NOMO-1 treated with dmso at 0.1 percent for 144 hours (cell line): Measurements from ENCODE around the gene GRK5.

Source experiments
- DNase-seq: peaks from one replicate; lab custom pipeline; 2025; ENCODE audit not compliant: unreplicated experiment; lab: John Stamatoyannopoulos, UW

GRK5 gene

DNA sequence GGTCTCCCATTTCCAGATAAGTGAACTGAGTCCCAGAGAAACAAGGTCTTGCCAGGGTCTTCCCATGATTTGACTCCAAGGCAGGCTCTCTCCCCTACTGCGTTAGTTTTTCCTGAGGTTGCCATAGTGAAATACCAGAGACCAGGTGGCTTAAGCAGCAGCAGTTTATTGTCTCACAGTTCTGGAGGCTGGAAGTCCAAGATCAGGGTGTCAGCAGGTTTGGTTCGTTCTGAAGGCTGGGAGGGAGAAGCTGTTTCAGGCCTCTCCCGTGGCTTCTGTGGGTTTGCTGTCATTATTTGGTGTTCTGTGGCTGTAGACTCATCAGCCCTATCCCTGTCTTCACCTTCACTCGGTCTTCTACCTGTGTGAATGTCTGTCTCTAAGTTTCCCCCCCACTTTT, 129.9 kb downstream of the GRK5 start:
- DNase-seq, result no peak

DNA sequence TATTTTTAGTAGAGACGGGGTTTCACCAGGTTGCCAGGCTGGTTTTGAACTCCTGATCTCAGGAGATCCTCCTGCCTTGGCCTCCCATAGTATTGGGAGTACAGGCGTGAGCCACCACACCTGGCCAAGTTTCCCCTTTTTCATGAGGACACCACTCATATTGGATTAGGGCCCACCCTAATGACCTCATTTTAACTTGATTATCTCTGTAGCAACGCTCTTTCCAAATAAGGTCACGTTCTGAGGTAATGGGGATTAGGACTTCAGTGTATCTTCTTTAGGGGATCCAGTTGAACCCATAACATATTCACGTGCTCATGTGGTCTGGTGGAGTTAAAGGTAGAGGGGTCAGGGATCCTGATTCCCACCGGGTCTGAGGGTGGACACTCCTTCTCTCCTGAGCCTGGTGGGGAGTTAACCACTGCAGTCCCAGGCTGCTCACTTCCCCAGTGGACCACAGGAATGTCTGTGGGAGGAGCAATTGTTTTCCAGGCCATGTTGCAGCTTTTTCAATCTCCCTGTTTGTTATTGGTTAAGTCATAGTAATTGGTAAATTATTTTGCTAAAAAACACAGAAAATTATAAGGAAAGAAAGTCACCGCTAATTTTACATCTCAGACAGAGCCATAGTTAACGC, 130.5 kb downstream of the GRK5 start:
- no peak for DNase-seq

DNA sequence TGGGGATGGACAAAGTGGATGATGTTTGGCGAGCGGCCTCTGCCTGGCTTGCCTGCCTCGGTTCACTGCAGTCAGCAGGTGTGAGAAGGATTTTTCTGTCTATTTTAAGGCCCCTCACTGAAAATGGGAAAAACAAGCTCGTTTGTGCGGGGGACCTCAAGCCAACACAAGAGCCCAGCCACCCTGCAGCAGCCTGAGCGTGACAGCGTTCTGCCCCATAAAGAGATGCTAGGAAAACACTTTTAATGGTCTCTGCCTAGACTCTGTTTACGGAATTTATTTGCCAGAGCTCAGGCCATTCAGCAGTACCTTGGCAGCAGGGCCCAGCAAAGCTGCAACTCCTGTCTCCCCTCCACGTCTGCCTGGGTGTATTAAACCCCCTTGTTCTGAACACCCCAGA, 131.7 kb downstream of the GRK5 start:
- no peak for DNase-seq

DNA sequence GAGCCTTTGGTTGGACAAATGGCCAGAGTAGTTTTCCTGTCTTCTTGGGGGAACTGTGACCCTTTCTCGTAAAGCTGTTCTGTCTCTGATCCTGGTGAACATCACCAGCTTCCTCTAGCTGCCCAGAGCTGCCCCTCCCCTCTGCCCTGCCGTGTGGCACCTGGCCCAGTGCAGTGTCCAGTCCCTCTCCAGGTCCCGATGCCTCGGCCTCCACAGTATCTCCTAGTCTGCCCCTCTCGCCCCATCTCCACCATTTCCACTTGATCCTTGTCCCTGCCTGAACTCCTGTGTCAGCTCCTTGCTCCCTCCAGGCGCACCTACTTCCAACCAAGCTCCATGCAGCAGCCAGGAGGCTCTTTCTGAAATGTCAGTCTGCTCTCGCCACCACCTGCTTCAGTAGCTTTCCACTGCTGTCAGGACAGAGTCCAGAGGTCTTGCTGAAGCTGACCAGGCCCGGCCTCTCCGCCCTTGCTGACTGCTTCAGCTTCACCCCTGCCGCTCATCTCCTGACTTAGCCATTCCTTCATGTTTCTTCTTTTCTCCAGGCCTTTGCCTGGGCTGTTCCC, 133.6 kb downstream of the GRK5 start:
- no peak for DNase-seq

- no peak for DNase-seq
Measured at GRCh38 chr10:119341459-119342301, 134.3 kb downstream of the GRK5 start.

- DNase-seq, result no peak
Measured at GRCh38 chr10:119342335-119342734, 135.0 kb downstream of the GRK5 start.

DNA sequence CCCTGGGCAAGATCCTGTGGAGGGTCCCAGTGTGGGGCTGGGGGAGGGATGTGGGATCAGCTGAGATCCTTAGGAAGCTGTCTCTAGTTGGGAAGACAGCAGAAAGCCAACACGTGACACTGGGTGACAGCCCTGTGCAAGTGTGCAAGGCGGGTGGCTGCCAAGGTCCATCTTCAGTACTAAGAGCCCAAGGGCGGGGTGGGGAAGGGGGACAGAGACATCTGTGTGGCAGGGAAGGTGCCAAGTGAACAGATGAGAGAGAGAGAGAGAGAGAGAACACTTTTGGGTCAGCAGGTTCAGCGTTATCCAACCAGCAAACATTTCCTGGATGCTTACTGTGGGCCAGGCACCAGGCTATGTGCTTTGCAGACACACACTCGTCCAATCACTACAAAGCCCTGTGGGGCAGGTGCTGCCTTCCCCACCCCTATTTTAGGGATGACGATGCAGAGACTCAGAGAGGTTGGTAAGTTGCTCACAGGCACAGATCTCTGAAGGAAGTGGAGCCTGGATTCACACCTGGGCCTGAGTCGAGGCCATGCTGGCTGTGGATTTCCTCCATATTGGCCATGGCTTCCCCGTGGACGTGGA, 135.7 kb downstream of the GRK5 start:
- DNase-seq, result no peak

DNA sequence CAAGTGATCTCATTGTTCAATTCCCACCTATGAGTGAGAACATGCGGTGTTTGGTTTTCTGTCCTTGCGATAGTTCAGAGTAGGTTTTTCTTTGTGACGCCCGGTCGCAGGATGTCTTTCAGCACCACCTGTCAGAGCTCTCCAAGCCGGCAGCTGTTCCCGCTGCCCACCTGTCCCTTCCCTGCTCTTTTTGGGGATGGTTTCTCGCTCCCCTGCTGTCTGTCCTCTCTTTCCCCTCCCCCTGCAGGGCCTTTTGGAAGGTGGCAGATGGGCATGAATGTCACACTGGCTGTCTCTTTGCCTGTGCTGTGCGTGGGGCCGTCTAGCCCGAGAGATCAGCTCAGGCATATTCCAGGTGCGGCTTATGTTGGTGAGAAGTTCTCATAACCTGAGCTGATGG, 137.0 kb downstream of the GRK5 start:
- no peak for DNase-seq

- DNase-seq, result no peak
Measured at GRCh38 chr10:119346095-119346832, 138.9 kb downstream of the GRK5 start.

GRCh38 chr10:119347181-119347974, 140.0 kb downstream of the GRK5 start:
- no peak for DNase-seq

- DNase-seq, result no peak
Measured at GRCh38 chr10:119348106-119348505, 140.7 kb downstream of the GRK5 start.

GRCh38 chr10:119348516-119349240, 141.3 kb downstream of the GRK5 start:
- DNase-seq, result no peak

DNA sequence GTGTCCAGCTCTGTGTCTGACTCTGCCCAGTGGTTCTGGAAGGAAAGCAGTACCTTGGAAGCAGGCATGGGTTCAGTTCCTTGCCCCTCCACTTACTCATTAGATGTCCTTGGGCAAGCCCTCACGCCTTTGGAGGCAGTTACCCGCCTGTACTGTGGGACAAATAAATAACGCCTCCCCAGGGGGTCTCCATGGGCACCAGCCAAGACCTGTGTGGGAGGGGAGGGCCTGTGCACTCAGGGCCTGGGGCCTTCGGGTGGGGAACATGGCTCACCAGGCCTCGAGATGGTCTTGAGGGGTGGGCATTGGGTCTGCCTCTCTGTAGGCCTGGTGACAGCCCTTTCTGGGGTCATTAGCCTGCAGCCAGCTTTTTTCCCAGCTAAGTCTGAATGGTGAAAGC, 142.0 kb downstream of the GRK5 start:
- no peak for DNase-seq

- DNase-seq, result no peak
Measured at GRCh38 chr10:119349937-119350501, 142.6 kb downstream of the GRK5 start.

DNA sequence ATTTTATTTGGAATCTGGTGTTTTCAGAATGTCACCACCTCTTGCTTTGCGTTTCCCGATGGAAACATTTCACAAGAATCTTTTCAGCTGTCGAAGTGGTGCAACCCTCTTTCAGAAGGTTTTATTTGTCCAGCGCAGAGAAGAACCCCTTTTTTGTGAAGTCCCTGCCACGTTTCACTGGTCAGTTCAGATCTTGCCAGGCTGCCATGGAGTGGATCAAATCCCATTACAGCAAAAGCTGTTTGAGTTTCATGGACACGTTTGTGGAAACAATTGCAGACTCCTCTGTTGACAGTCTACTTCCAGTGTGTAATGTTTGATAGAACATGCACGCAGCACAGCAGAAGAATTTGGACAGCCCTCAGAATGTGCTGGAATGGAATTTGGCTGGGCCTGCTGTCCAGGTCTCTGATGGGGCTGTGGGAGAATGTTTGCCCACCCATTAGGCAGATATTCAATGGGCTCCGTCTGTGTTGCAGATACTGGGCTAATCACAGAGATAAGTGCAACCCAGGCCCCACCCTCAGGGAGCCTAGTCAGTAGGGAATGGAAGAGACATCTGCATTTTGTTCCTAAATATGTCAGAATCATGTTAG, 143.2 kb downstream of the GRK5 start:
- no peak for DNase-seq

GRCh38 chr10:119351189-119351588, 143.8 kb downstream of the GRK5 start:
- no peak for DNase-seq

DNA sequence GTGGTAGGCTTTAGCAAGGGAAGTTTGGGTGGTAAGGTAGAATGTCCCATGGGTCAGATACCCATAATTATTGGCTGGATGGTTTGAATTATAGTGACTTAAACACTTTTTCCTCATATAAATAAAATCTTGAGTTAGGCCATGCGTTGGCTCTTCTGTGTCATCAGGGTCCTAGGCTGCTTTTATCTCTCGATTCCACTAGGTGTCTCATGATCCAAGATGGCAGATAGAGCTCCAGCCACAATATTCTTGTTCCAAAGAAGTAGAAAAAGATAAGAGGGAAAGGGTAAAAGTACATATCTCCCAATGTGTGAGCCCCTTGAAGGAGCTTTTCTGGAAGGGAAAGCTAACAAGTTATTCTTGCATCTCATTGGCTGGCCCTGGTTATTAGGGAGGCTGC, 144.7 kb downstream of the GRK5 start:
- DNase-seq, result no peak

- no peak for DNase-seq
Measured at GRCh38 chr10:119352807-119353206, 145.4 kb downstream of the GRK5 start.

- no peak for DNase-seq
Measured at GRCh38 chr10:119353421-119353820, 146.1 kb downstream of the GRK5 start.
